ACHN (cell line): ENCODE measurements around the gene LYST.
"Not testable (repeated sequence)": the region's sequence is repeated elsewhere in the genome, so short reads cannot be mapped to it uniquely, and the experiment has no call there.

Source experiments
- DNase-seq: peaks from one replicate; pipeline ENCODE4 v3.0.0-alpha.2; 2015
- in situ Hi-C: cut with HindIII; loops from 2 replicates; pipeline ENCODE4 v1.10.0; 2017; ENCODE audit warnings: low sequenced_read_pairs, low pct_ligation_motif_present, low pct_unique_long_range_greater_than_20kb

The LYST gene

GRCh38 chr1:235786227-235786898, 80.3 kb downstream of the LYST start:
- in situ Hi-C loops, DNase-seq: not testable (repeated sequence)

GRCh38 chr1:235784950-235785349, 81.8 kb downstream of the LYST start:
- in situ Hi-C loops: no loop called here
- DNase-seq: no peak

- DNase-seq: peak; percentile 68
- in situ Hi-C loops: no loop called here
Measured at GRCh38 chr1:235783148-235783776, 83.4 kb downstream of the LYST start.

GRCh38 chr1:235782601-235783000, 84.1 kb downstream of the LYST start:
- in situ Hi-C loops: no loop called here
- DNase-seq: peak; percentile 7

GRCh38 chr1:235781807-235782206, 84.9 kb downstream of the LYST start:
- in situ Hi-C loops: no loop called here
- no peak for DNase-seq

GRCh38 chr1:235779770-235780169, 86.9 kb downstream of the LYST start:
- in situ Hi-C loops: no loop called here
- DNase-seq: no peak

GRCh38 chr1:235776396-235776795, 90.3 kb downstream of the LYST start:
- in situ Hi-C loops: no loop called here
- DNase-seq: no peak

GRCh38 chr1:235775246-235775860, 91.4 kb downstream of the LYST start:
- in situ Hi-C loops: no loop called here
- DNase-seq: no peak

GRCh38 chr1:235767795-235768194, 98.9 kb downstream of the LYST start:
- in situ Hi-C loops: no loop called here
- no peak for DNase-seq

GRCh38 chr1:235766794-235767285, 99.9 kb downstream of the LYST start:
- in situ Hi-C loops: no loop called here
- no peak for DNase-seq

- in situ Hi-C loops: no loop called here
- DNase-seq: no peak
Measured at GRCh38 chr1:235763962-235764361, 102.7 kb downstream of the LYST start.

GRCh38 chr1:235759336-235759735, 107.4 kb downstream of the LYST start:
- in situ Hi-C loops: no loop called here
- DNase-seq: no peak

- no peak for DNase-seq
- in situ Hi-C loops: no loop called here
Measured at GRCh38 chr1:235758931-235759330, 107.8 kb downstream of the LYST start.

GRCh38 chr1:235757587-235758096, 109.1 kb downstream of the LYST start:
- no peak for DNase-seq
- in situ Hi-C loops: no loop called here

- DNase-seq, in situ Hi-C loops: not testable (repeated sequence)
Measured at GRCh38 chr1:235754186-235754585, 112.5 kb downstream of the LYST start.

- DNase-seq: no peak
- in situ Hi-C loops: no loop called here
Measured at GRCh38 chr1:235749755-235750300, 116.9 kb downstream of the LYST start.

GRCh38 chr1:235748747-235749146, 118.0 kb downstream of the LYST start:
- in situ Hi-C loops: no loop called here
- DNase-seq: no peak

GRCh38 chr1:235746245-235746644, 120.5 kb downstream of the LYST start:
- DNase-seq: no peak
- in situ Hi-C loops: no loop called here

- in situ Hi-C loops: no loop called here
- DNase-seq: no peak
Measured at GRCh38 chr1:235745503-235746136, 121.1 kb downstream of the LYST start.
